ENCODE data around the gene MTCH1. TPM values are rescaled to one million over a fixed set of nuclear protein-coding genes. Genes with fewer than 3 reads are reported as not detected.

The MTCH1 gene
- total and polyA plus RNA-seq, 9 of the 15 experiments (the other 6 are each of a cell fraction or from before 2014, with no cell fraction given): 7.9 to 161 (median 118) TPM

DNA sequence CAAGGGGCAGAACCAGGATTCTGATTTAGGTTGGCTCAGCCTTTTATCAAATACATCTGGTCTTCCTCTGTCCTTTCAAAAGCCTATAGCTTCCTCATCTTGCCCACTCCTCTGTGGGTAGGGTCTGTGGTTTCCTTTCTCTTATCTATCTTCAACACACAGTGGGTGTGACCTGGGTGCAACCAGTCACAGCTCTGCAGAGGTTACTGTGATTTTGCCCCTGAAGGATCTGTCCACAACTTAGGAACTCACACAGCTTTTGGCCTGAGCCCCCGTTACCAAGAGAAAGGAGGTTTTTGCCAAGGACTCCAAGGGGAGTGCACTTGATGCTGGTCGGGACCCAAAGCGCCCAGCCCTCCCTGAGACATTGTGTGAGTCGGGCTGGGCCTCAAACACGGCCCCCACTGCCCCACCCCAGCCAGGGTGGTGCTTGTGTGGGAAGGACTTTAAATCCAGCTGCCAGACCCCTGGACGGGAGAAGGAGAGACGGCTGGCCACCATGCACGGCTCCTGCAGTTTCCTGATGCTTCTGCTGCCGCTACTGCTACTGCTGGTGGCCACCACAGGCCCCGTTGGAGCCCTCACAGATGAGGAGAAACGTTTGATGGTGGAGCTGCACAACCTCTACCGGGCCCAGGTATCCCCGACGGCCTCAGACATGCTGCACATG, 31.6 kb downstream of the MTCH1 start, which contains the start of gene PI16 (continued):
- TF ChIP-seq, protein P1, sequence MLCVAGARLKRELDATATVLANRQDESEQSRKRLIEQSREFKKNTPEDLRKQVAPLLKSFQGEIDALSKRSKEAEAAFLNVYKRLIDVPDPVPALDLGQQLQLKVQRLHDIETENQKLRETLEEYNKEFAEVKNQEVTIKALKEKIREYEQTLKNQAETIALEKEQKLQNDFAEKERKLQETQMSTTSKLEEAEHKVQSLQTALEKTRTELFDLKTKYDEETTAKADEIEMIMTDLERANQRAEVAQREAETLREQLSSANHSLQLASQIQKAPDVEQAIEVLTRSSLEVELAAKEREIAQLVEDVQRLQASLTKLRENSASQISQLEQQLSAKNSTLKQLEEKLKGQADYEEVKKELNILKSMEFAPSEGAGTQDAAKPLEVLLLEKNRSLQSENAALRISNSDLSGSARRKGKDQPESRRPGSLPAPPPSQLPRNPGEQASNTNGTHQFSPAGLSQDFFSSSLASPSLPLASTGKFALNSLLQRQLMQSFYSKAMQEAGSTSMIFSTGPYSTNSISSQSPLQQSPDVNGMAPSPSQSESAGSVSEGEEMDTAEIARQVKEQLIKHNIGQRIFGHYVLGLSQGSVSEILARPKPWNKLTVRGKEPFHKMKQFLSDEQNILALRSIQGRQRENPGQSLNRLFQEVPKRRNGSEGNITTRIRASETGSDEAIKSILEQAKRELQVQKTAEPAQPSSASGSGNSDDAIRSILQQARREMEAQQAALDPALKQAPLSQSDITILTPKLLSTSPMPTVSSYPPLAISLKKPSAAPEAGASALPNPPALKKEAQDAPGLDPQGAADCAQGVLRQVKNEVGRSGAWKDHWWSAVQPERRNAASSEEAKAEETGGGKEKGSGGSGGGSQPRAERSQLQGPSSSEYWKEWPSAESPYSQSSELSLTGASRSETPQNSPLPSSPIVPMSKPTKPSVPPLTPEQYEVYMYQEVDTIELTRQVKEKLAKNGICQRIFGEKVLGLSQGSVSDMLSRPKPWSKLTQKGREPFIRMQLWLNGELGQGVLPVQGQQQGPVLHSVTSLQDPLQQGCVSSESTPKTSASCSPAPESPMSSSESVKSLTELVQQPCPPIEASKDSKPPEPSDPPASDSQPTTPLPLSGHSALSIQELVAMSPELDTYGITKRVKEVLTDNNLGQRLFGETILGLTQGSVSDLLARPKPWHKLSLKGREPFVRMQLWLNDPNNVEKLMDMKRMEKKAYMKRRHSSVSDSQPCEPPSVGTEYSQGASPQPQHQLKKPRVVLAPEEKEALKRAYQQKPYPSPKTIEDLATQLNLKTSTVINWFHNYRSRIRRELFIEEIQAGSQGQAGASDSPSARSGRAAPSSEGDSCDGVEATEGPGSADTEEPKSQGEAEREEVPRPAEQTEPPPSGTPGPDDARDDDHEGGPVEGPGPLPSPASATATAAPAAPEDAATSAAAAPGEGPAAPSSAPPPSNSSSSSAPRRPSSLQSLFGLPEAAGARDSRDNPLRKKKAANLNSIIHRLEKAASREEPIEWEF (CRISPR knock-in tag; IDR thresholded peaks at IDR 0.05): peak; percentile 69; the same call in 1 of the 2 replicates
- TF ChIP-seq, protein P2, sequence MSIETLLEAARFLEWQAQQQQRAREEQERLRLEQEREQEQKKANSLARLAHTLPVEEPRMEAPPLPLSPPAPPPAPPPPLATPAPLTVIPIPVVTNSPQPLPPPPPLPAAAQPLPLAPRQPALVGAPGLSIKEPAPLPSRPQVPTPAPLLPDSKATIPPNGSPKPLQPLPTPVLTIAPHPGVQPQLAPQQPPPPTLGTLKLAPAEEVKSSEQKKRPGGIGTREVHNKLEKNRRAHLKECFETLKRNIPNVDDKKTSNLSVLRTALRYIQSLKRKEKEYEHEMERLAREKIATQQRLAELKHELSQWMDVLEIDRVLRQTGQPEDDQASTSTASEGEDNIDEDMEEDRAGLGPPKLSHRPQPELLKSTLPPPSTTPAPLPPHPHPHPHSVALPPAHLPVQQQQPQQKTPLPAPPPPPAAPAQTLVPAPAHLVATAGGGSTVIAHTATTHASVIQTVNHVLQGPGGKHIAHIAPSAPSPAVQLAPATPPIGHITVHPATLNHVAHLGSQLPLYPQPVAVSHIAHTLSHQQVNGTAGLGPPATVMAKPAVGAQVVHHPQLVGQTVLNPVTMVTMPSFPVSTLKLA (conservative IDR thresholded peaks at IDR 0.05): peak in 1 of 2 experiments; percentile 82; a peak in 2 of 4 replicates
- TF ChIP-seq E2F3 (CRISPR knock-in tag; IDR thresholded peaks at IDR 0.05) (no peak), CBFA2T3 (IDR thresholded peaks at IDR 0.05) (peak; percentile 98), FUS (optimal IDR thresholded peaks at IDR 0.05; ENCODE audit: low read depth, low read length) (no peak), ZNF407 (IDR thresholded peaks at IDR 0.05; ENCODE audit: low read depth) (no peak), RAD21 (CRISPR knock-in tag; conservative IDR thresholded peaks at IDR 0.05 in 1 of 2, IDR thresholded peaks at IDR 0.05 in 1 of 2) (no peak; a peak in 1 of 4 replicates), FOXA3 (CRISPR knock-in tag; conservative IDR thresholded peaks at IDR 0.05 in 1 of 2, IDR thresholded peaks at IDR 0.05 in 1 of 2) (peak in 1 of 2 experiments; percentile 50; a peak in 1 of 4 replicates), ZNF695 (CRISPR knock-in tag; IDR thresholded peaks at IDR 0.05) (no peak), ARID1B (IDR thresholded peaks at IDR 0.05) (peak; percentile 98), RCOR1 (IDR thresholded peaks at IDR 0.05; ENCODE audit: borderline replicate concordance in 1 of 2, low read depth in 2 of 2, low read length in 2 of 2) (peak; percentile 100)
